Esophagus muscularis mucosa (tissue), 4 donors: ENCODE data around the gene EVL. TPM values are rescaled to one million over a fixed set of nuclear protein-coding genes. Genes with fewer than 3 reads are reported as not detected.
A peak's percentile ranks its signal among the peaks of the same experiment; 100 is the strongest.

ENCODE experiments used
- DNase-seq: peaks from one replicate; pipeline ENCODE4 v3.0.0-alpha.2; 2017; ENCODE audit errors: extremely low spot score
- H3K27ac ChIP-seq, 4 donors: fragments of 200-600 bp; sonication (generic); replicated peaks in 1 of 4; 1 replicate in 3 of 4; 2 replicates in 1 of 4; pipeline ENCODE4 v1.5.1; 2016 to 2019; ENCODE audit warnings: mild to moderate bottlenecking in 1 of 4
- H3K27me3 ChIP-seq, 4 donors: fragments of 200-600 bp; sonication (generic); one replicate each; pipeline versions ENCODE4 v1.5.1 to v1.6.0; 2016 to 2019
- H3K36me3 ChIP-seq, 4 donors: fragments of 200-600 bp; sonication (generic); one replicate each; pipeline ENCODE4 v1.5.1; 2016 to 2019
- H3K4me1 ChIP-seq, 4 donors: fragments of 200-600 bp; sonication (generic); one replicate each; pipeline ENCODE4 v1.5.1; 2016 to 2019
- H3K4me3 ChIP-seq, 4 donors: fragments of 200-600 bp; sonication (generic); 1 replicate in 2 of 4; 2 replicates in 2 of 4; pipeline ENCODE4 v1.5.1; 2016 to 2019; ENCODE audit warnings: mild to moderate bottlenecking in 4 of 4, moderate library complexity in 1 of 4
- H3K9me3 ChIP-seq, 4 donors: fragments of 200-600 bp; sonication (generic); 1 replicate in 3 of 4; 2 replicates in 1 of 4; pipeline ENCODE4 v1.5.1; 2016 to 2019
- CTCF ChIP-seq, 3 experiments: fragments of 200-600 bp in 2 of 3; fragments of 450-650 bp in 1 of 3; sonication (generic) in 2 of 3; IDR thresholded peaks; one replicate each; pipeline ENCODE4 v1.5.1; 2017 to 2019; ENCODE audit warnings: antibody characterized with exemption in 3 of 3, mild to moderate bottlenecking in 2 of 3, moderate library complexity in 1 of 3
- EP300 ChIP-seq: sonication (generic); formaldehyde crosslinking; IDR thresholded peaks from one replicate; pipeline ENCODE4 v1.6.1; 2017; ENCODE audit warnings: antibody characterized with exemption
- POLR2A ChIP-seq: fragments of 450-650 bp; IDR thresholded peaks from one replicate; pipeline ENCODE4 v1.6.1; 2017; ENCODE audit warnings: antibody characterized with exemption, moderate library complexity, mild to moderate bottlenecking, low read depth
- POLR2AphosphoS5 ChIP-seq, 2 donors: sonication (generic); formaldehyde crosslinking; IDR thresholded peaks; one replicate each; pipeline ENCODE4 v1.6.1; 2017; ENCODE audit warnings: antibody characterized with exemption in 2 of 2
- WGBS: methylation state at CpG from one replicate; pipeline ENCODE4 v1.1.5; 2018; 5-methylcytosine and 5-hydroxymethylcytosine counted together
- intact Hi-C: fragments of 100-400 bp; cut with DNase I; formaldehyde crosslinking; loops from one replicate; pipeline ENCODE4 v1.15.1; 2023
- total RNA-seq, 4 donors: library from RNA; depleted of rRNA; stranded (reverse); fragments of >200 nt; gene quantifications; one replicate each; pipeline versions ENCODE4 v1.1.0 to v1.2.1, GENCODE V29; 2016

Gene EVL
- total RNA-seq, 4 donors from 2014 or later = 27.0 to 43.9 (median 37.3) TPM

GRCh38 chr14:100108042-100108825 is 43.0 kb downstream of the EVL start:
- H3K9me3 ChIP-seq = no peaks in the 10 kb centered on the region
- no peak overlapping the region for H3K4me3 ChIP-seq
- peaks cover 0 to 7% (median 3%) of the 10 kb centered on the region in 4 donors for H3K36me3 ChIP-seq
- H3K27ac ChIP-seq = no peak overlapping the region
- WGBS = 36% methylated on average over 13 of the region's 13 CpGs
- peak; percentile 94 for DNase-seq
- intact Hi-C loops = loop anchor here (2.0 to 5.0 kb wide), 2 partner anchors 84 to 125 kb away; no protein-coding TSS in a partner anchor
- no peaks in the 10 kb centered on the region for H3K27me3 ChIP-seq
- peaks cover 52 to 60% (median 55%) of the 10 kb centered on the region in 4 donors for H3K4me1 ChIP-seq
- TF ChIP-seq CTCF (IDR thresholded peaks at IDR 0.05) = peak; percentile 78 to 89 (median 82)
- TF ChIP-seq POLR2AphosphoS5 (IDR thresholded peaks at IDR 0.05) = peak in 1 of 2 donors; percentile 39
- TF ChIP-seq EP300 = no peak

- DNase-seq = no peak
- intact Hi-C loops = loop anchor here (2.0 to 5.0 kb wide), 2 partner anchors 83 to 126 kb away; no protein-coding TSS in a partner anchor
- Histone ChIP-seq H3K4me1 (peaks cover 44 to 52% (median 48%) of the 10 kb centered on the region in 4 donors), H3K27me3 (no peaks in the 10 kb centered on the region), H3K36me3 (peaks cover 0 to 7% (median 3%) of the 10 kb centered on the region in 4 donors), H3K9me3 (no peaks in the 10 kb centered on the region), H3K4me3 (no peak overlapping the region), H3K27ac (no peak overlapping the region)
- no peak for TF ChIP-seq CTCF (IDR thresholded peaks at IDR 0.05)
- no peak for TF ChIP-seq POLR2AphosphoS5 (IDR thresholded peaks at IDR 0.05)
- TF ChIP-seq EP300 = no peak
- TF ChIP-seq POLR2A = no peak
- whole genome bisulfite sequencing = 83% methylated on average over 10 of the region's 10 CpGs
These were observed 43.8 kb downstream of the EVL start for GRCh38 chr14:100108840-100109593.

GRCh38 chr14:100109594-100109955 is 44.4 kb downstream of the EVL start:
- DNase-seq = no peak
- 95% methylated on average over 8 of the region's 9 CpGs for WGBS

GRCh38 chr14:100110816-100111215 is 45.6 kb downstream of the EVL start:
- Histone ChIP-seq H3K4me1 (peaks cover 27 to 34% (median 31%) of the 10 kb centered on the region in 4 donors), H3K4me3 (no peak overlapping the region), H3K9me3 (no peaks in the 10 kb centered on the region), H3K36me3 (peaks cover 0 to 13% (median 3%) of the 10 kb centered on the region in 4 donors), H3K27me3 (no peaks in the 10 kb centered on the region), H3K27ac (no peak overlapping the region)
- 50% methylated on average over 2 of the region's 6 CpGs for WGBS
- no peak for TF ChIP-seq EP300
- TF ChIP-seq CTCF (IDR thresholded peaks at IDR 0.05) = no peak
- no peak for TF ChIP-seq POLR2A
- no peak for TF ChIP-seq POLR2AphosphoS5 (IDR thresholded peaks at IDR 0.05)
- no peak for DNase-seq
- intact Hi-C loops = no loop called here

More at GRCh38 chr14:100109594-100109955, 44.4 kb downstream of the EVL start:
- Histone ChIP-seq H3K27ac (no peak overlapping the region), H3K4me3 (no peak overlapping the region), H3K9me3 (no peaks in the 10 kb centered on the region), H3K4me1 (peaks cover 39 to 46% (median 42%) of the 10 kb centered on the region in 4 donors), H3K27me3 (no peaks in the 10 kb centered on the region), H3K36me3 (peaks cover 0 to 11% (median 3%) of the 10 kb centered on the region in 4 donors)
- no peak for TF ChIP-seq POLR2A
- no peak for TF ChIP-seq CTCF (IDR thresholded peaks at IDR 0.05)
- TF ChIP-seq POLR2AphosphoS5 (IDR thresholded peaks at IDR 0.05) = no peak
- no peak for TF ChIP-seq EP300
- intact Hi-C loops = loop anchor here (2.0 to 5.0 kb wide), 2 partner anchors 83 to 127 kb away; no protein-coding TSS in a partner anchor
